ENCODE data around the gene MRPL36. TPM values are rescaled to one million over a fixed set of nuclear protein-coding genes. Genes with fewer than 3 reads are reported as not detected.

MRPL36 gene
- total and polyA plus RNA-seq, 2 experiments from 2014 or later: 47.5 to 149 TPM

DNA sequence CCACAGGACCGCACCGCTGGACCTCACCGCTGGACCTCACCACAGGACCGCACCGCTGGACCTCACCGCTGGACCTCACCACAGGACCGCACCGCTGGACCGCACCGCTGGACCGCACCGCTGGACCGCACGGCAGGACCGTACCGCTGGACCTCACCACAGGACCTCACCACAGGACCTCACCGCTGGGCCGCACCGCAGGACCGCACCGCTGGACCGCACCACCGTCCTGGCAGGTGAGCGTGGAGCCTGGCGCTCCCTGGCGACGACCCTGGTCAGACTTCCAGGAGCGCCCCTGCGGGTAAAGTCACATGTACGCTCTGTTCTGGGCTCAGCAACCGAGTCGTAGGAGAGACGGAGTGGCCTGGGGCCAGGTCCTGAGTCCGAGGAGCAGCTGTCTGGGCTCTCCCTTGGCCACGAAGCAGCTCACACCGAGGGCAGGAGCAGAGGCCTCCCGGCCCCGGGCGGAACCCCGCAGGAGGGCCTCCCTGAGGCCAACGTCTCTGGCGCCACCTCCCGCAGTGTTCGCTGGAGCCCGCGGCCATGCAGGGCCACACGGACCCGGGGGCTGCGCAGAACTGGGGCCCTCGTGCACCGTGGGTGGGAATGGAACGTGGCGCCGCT lies 30.5 kb downstream of the MRPL36 start:
- Mint-ChIP-seq H3K27me3 (ENCODE audit: insufficient read depth, low read depth, poor library complexity) (peaks cover 7% of the 10 kb centered on the region), H3K4me1 (peaks cover 11% of the 10 kb centered on the region), H3K36me3 (ENCODE audit: low read depth) (no peaks in the 10 kb centered on the region), H3K4me3 (no peak overlapping the region), H3K9me3 (no peaks in the 10 kb centered on the region), H3K27ac (no peak overlapping the region)
- no peak overlapping the region for H3K4me2 ChIP-seq
- TF ChIP-seq STAT1 (IDR thresholded peaks at IDR 0.05; ENCODE audit: unreplicated experiment) (no peak), NANOG (IDR thresholded peaks at IDR 0.05; ENCODE audit: borderline replicate concordance) (no peak), POLR2AphosphoS5 (IDR thresholded peaks at IDR 0.05; ENCODE audit: low read depth) (no peak), ZNF331 (CRISPR knock-in tag; IDR thresholded peaks at IDR 0.05; ENCODE audit: low read depth) (no peak), ZNF114 (CRISPR knock-in tag; IDR thresholded peaks at IDR 0.05) (no peak), EZH2 (IDR thresholded peaks at IDR 0.05; ENCODE audit: low read depth, unreplicated experiment) (no peak), CREB1 (CRISPR knock-in tag; IDR thresholded peaks at IDR 0.05; ENCODE audit: low read depth) (no peak), JUNB (IDR thresholded peaks at IDR 0.05; ENCODE audit: unreplicated experiment) (no peak), EZH2phosphoT487 (IDR thresholded peaks at IDR 0.05; ENCODE audit: unreplicated experiment) (no peak)
- TF ChIP-seq, protein P1, sequence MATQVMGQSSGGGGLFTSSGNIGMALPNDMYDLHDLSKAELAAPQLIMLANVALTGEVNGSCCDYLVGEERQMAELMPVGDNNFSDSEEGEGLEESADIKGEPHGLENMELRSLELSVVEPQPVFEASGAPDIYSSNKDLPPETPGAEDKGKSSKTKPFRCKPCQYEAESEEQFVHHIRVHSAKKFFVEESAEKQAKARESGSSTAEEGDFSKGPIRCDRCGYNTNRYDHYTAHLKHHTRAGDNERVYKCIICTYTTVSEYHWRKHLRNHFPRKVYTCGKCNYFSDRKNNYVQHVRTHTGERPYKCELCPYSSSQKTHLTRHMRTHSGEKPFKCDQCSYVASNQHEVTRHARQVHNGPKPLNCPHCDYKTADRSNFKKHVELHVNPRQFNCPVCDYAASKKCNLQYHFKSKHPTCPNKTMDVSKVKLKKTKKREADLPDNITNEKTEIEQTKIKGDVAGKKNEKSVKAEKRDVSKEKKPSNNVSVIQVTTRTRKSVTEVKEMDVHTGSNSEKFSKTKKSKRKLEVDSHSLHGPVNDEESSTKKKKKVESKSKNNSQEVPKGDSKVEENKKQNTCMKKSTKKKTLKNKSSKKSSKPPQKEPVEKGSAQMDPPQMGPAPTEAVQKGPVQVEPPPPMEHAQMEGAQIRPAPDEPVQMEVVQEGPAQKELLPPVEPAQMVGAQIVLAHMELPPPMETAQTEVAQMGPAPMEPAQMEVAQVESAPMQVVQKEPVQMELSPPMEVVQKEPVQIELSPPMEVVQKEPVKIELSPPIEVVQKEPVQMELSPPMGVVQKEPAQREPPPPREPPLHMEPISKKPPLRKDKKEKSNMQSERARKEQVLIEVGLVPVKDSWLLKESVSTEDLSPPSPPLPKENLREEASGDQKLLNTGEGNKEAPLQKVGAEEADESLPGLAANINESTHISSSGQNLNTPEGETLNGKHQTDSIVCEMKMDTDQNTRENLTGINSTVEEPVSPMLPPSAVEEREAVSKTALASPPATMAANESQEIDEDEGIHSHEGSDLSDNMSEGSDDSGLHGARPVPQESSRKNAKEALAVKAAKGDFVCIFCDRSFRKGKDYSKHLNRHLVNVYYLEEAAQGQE (IDR thresholded peaks at IDR 0.05; ENCODE audit: unreplicated experiment): no peak
- TF ChIP-seq, protein P2, sequence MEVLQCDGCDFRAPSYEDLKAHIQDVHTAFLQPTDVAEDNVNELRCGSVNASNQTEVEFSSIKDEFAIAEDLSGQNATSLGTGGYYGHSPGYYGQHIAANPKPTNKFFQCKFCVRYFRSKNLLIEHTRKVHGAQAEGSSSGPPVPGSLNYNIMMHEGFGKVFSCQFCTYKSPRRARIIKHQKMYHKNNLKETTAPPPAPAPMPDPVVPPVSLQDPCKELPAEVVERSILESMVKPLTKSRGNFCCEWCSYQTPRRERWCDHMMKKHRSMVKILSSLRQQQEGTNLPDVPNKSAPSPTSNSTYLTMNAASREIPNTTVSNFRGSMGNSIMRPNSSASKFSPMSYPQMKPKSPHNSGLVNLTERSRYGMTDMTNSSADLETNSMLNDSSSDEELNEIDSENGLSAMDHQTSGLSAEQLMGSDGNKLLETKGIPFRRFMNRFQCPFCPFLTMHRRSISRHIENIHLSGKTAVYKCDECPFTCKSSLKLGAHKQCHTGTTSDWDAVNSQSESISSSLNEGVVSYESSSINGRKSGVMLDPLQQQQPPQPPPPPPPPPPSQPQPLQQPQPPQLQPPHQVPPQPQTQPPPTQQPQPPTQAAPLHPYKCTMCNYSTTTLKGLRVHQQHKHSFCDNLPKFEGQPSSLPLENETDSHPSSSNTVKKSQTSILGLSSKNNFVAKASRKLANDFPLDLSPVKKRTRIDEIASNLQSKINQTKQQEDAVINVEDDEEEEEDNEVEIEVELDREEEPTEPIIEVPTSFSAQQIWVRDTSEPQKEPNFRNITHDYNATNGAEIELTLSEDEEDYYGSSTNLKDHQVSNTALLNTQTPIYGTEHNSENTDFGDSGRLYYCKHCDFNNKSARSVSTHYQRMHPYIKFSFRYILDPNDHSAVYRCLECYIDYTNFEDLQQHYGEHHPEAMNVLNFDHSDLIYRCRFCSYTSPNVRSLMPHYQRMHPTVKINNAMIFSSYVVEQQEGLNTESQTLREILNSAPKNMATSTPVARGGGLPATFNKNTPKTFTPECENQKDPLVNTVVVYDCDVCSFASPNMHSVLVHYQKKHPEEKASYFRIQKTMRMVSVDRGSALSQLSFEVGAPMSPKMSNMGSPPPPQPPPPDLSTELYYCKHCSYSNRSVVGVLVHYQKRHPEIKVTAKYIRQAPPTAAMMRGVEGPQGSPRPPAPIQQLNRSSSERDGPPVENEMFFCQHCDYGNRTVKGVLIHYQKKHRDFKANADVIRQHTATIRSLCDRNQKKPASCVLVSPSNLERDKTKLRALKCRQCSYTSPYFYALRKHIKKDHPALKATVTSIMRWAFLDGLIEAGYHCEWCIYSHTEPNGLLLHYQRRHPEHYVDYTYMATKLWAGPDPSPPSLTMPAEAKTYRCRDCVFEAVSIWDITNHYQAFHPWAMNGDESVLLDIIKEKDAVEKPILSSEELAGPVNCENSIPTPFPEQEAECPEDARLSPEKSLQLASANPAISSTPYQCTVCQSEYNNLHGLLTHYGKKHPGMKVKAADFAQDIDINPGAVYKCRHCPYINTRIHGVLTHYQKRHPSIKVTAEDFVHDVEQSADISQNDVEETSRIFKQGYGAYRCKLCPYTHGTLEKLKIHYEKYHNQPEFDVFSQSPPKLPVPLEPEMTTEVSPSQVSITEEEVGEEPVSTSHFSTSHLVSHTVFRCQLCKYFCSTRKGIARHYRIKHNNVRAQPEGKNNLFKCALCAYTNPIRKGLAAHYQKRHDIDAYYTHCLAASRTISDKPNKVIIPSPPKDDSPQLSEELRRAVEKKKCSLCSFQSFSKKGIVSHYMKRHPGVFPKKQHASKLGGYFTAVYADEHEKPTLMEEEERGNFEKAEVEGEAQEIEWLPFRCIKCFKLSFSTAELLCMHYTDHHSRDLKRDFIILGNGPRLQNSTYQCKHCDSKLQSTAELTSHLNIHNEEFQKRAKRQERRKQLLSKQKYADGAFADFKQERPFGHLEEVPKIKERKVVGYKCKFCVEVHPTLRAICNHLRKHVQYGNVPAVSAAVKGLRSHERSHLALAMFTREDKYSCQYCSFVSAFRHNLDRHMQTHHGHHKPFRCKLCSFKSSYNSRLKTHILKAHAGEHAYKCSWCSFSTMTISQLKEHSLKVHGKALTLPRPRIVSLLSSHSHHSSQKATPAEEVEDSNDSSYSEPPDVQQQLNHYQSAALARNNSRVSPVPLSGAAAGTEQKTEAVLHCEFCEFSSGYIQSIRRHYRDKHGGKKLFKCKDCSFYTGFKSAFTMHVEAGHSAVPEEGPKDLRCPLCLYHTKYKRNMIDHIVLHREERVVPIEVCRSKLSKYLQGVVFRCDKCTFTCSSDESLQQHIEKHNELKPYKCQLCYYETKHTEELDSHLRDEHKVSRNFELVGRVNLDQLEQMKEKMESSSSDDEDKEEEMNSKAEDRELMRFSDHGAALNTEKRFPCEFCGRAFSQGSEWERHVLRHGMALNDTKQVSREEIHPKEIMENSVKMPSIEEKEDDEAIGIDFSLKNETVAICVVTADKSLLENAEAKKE (CRISPR knock-in tag; IDR thresholded peaks at IDR 0.05): no peak
- TF ChIP-seq, protein P3, sequence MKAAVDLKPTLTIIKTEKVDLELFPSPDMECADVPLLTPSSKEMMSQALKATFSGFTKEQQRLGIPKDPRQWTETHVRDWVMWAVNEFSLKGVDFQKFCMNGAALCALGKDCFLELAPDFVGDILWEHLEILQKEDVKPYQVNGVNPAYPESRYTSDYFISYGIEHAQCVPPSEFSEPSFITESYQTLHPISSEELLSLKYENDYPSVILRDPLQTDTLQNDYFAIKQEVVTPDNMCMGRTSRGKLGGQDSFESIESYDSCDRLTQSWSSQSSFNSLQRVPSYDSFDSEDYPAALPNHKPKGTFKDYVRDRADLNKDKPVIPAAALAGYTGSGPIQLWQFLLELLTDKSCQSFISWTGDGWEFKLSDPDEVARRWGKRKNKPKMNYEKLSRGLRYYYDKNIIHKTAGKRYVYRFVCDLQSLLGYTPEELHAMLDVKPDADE (IDR thresholded peaks at IDR 0.05): no peak
- TF ChIP-seq, protein P4, sequence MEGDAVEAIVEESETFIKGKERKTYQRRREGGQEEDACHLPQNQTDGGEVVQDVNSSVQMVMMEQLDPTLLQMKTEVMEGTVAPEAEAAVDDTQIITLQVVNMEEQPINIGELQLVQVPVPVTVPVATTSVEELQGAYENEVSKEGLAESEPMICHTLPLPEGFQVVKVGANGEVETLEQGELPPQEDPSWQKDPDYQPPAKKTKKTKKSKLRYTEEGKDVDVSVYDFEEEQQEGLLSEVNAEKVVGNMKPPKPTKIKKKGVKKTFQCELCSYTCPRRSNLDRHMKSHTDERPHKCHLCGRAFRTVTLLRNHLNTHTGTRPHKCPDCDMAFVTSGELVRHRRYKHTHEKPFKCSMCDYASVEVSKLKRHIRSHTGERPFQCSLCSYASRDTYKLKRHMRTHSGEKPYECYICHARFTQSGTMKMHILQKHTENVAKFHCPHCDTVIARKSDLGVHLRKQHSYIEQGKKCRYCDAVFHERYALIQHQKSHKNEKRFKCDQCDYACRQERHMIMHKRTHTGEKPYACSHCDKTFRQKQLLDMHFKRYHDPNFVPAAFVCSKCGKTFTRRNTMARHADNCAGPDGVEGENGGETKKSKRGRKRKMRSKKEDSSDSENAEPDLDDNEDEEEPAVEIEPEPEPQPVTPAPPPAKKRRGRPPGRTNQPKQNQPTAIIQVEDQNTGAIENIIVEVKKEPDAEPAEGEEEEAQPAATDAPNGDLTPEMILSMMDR (conservative IDR thresholded peaks at IDR 0.05; ENCODE audit: low read depth in 2 of 2): no peak
- H3K4me3 ChIP-seq: no peak overlapping the region
- H3K36me3 ChIP-seq (ENCODE audit: insufficient read depth): no peaks in the 10 kb centered on the region
- DNase-seq (ENCODE audit: low spot score): no peak
- H3K4me1 ChIP-seq (ENCODE audit: insufficient read depth): no peaks in the 10 kb centered on the region
- H3K79me2 ChIP-seq (replicated peaks; ENCODE audit: insufficient read depth): no peaks in the 10 kb centered on the region
- ATAC-seq: peak; percentile 30
- no peaks in the 10 kb centered on the region for H3F3A ChIP-seq (replicated peaks; ENCODE audit: low read depth)
- no peaks in the 10 kb centered on the region for H3K27me3 ChIP-seq (ENCODE audit: insufficient read depth)
- no peak overlapping the region for H3K27ac ChIP-seq (ENCODE audit: low read depth)
- no peaks in the 10 kb centered on the region for H4K20me1 ChIP-seq (replicated peaks; ENCODE audit: insufficient read depth)
- no peaks in the 10 kb centered on the region for H3K9me2 ChIP-seq (ENCODE audit: insufficient read depth)
- no peak overlapping the region for H2AFZ ChIP-seq

Measured in GM23338 (cell line).